Osteoblast (primary cell): ENCODE data around the gene TIPIN. TPM values are rescaled to one million over a fixed set of nuclear protein-coding genes. Genes with fewer than 3 reads are reported as not detected.

Source experiments
- DNase-seq: peaks from one replicate; pipeline ENCODE4 v3.0.0; 2011; ENCODE audit warnings: low spot score, mixed read lengths; ENCODE audit not compliant: insufficient read length; ENCODE audit errors: missing footprints
- H2AFZ ChIP-seq: 2 replicates; pipeline ENCODE4 v1.6.0; 2011; ENCODE audit warnings: mild to moderate bottlenecking, low read length
- H3K27ac ChIP-seq: 2 replicates; pipeline ENCODE4 v1.5.1; 2011; ENCODE audit warnings: mild to moderate bottlenecking, low read depth, low read length, moderate library complexity
- H3K27me3 ChIP-seq: 2 replicates; pipeline ENCODE4 v1.6.0; 2012; ENCODE audit warnings: mild to moderate bottlenecking, control low read depth, inconsistent platforms, low read length, moderate library complexity; ENCODE audit not compliant: insufficient read depth
- H3K36me3 ChIP-seq: 2 replicates; pipeline ENCODE4 v1.5.1; 2011; ENCODE audit warnings: mild to moderate bottlenecking, low read length, control low read depth, moderate library complexity; ENCODE audit not compliant: insufficient read depth
- H3K4me1 ChIP-seq: 2 replicates; pipeline ENCODE4 v1.5.1; 2011; ENCODE audit warnings: mild to moderate bottlenecking, low read length, control low read depth, moderate library complexity; ENCODE audit not compliant: insufficient read depth
- H3K4me2 ChIP-seq: 2 replicates; pipeline ENCODE4 v1.6.0; 2011; ENCODE audit warnings: mild to moderate bottlenecking, low read length; ENCODE audit not compliant: insufficient read depth
- H3K4me3 ChIP-seq: fragments of 200-600 bp; sonication (generic); 3 replicates; pipeline ENCODE4 v1.5.1; 2012; ENCODE audit warnings: mild to moderate bottlenecking, low read length, inconsistent platforms; ENCODE audit not compliant: insufficient read depth
- H3K79me2 ChIP-seq: 2 replicates; pipeline ENCODE4 v1.6.0; 2012; ENCODE audit warnings: mild to moderate bottlenecking, low read length, control low read depth, inconsistent platforms; ENCODE audit not compliant: insufficient read depth
- H3K9me3 ChIP-seq: 2 replicates; pipeline ENCODE4 v1.5.1; 2011; ENCODE audit warnings: low read depth, low read length, control low read depth
- H4K20me1 ChIP-seq: 2 replicates; pipeline ENCODE4 v1.6.0; 2012; ENCODE audit warnings: mild to moderate bottlenecking, low read length, control low read depth; ENCODE audit not compliant: insufficient read depth
- CTCF ChIP-seq: IDR thresholded peaks from 2 replicates; pipeline ENCODE4 v1.5.1; 2011; ENCODE audit warnings: mild to moderate bottlenecking, low read depth, low read length, moderate library complexity; ENCODE audit errors: extremely low read depth
- total RNA-seq: library from RNA; depleted of rRNA; stranded (reverse); fragments of >200 nt; gene quantifications from 2 replicates; pipeline ENCODE4 v1.2.3, GENCODE V29; 2012

The TIPIN gene
- total RNA-seq, 1 donor: 9.0 TPM

DNA sequence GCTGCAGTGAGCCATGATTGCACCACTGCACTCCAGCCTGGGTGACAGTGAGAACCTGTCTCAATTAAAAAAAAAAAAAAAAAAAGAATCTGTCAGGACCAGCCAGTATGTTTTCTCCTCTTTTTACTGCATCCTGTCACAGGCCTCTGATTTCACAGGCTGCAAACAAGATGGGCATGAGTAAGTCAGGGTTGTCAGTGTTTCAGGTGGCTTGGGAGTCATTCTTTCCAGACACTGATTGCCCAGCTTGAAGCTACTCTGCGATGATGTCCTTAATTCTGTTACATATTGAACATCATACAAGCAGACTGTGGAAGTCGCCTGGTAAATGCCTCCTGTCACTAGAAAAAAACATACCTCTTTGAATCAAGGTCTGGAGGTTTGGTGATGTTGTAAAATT lies 44.3 kb downstream of the TIPIN start:
- Histone ChIP-seq H3K27ac (no peak overlapping the region), H3K79me2 (no peaks in the 10 kb centered on the region), H3K4me1 (no peaks in the 10 kb centered on the region), H2AFZ (no peak overlapping the region), H3K4me3 (no peak overlapping the region), H3K27me3 (no peaks in the 10 kb centered on the region), H3K36me3 (peaks cover 25% of the 10 kb centered on the region), H3K4me2 (no peak overlapping the region), H3K9me3 (no peaks in the 10 kb centered on the region), H4K20me1 (no peaks in the 10 kb centered on the region)
- TF ChIP-seq CTCF: no peak
- DNase-seq: no peak

- H2AFZ ChIP-seq: no peak overlapping the region
- no peaks in the 10 kb centered on the region for H4K20me1 ChIP-seq
- no peaks in the 10 kb centered on the region for H3K9me3 ChIP-seq
- no peaks in the 10 kb centered on the region for H3K79me2 ChIP-seq
- DNase-seq: no peak
- H3K4me2 ChIP-seq: no peak overlapping the region
- TF ChIP-seq CTCF: no peak
- H3K4me1 ChIP-seq: no peaks in the 10 kb centered on the region
- H3K36me3 ChIP-seq: peaks cover 25% of the 10 kb centered on the region
- H3K27me3 ChIP-seq: no peaks in the 10 kb centered on the region
- H3K27ac ChIP-seq: no peak overlapping the region
- no peak overlapping the region for H3K4me3 ChIP-seq
Observed at GRCh38 chr15:66310786-66311185, 45.7 kb downstream of the TIPIN start.

DNA sequence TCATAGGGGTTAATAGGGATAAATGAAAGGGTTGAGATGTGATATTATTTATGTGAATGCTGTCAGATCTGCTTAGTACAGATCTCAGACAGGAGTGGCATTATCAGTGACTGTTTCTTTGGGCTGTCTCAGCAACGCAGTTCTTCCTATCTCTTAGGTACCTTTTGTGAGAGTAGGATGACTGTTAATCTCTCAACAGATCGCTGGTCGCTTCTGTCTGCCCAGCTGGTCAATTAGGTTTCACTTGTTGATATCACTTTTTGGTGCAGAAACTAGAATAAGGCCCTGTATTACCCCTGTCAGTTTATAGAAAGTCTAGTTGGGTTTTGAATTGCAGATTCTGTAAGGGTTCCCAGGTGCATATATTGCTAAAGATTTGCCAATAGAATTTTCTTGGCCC lies 46.7 kb downstream of the TIPIN start:
- no peak for DNase-seq
- H3K27ac ChIP-seq: no peak overlapping the region
- no peaks in the 10 kb centered on the region for H3K4me1 ChIP-seq
- no peaks in the 10 kb centered on the region for H3K27me3 ChIP-seq
- no peak overlapping the region for H2AFZ ChIP-seq
- H4K20me1 ChIP-seq: no peaks in the 10 kb centered on the region
- H3K36me3 ChIP-seq: peaks cover 20% of the 10 kb centered on the region
- H3K4me2 ChIP-seq: no peak overlapping the region
- H3K79me2 ChIP-seq: no peaks in the 10 kb centered on the region
- H3K9me3 ChIP-seq: no peaks in the 10 kb centered on the region
- no peak for TF ChIP-seq CTCF
- no peak overlapping the region for H3K4me3 ChIP-seq

- Histone ChIP-seq H3K4me2 (no peak overlapping the region), H3K36me3 (peaks cover 10% of the 10 kb centered on the region), H4K20me1 (no peaks in the 10 kb centered on the region), H3K27me3 (no peaks in the 10 kb centered on the region), H3K9me3 (no peaks in the 10 kb centered on the region), H3K4me1 (no peaks in the 10 kb centered on the region), H2AFZ (no peak overlapping the region), H3K4me3 (no peak overlapping the region), H3K27ac (no peak overlapping the region), H3K79me2 (no peaks in the 10 kb centered on the region)
- no peak for TF ChIP-seq CTCF
- no peak for DNase-seq
Observed at GRCh38 chr15:66308531-66308930, 48.0 kb downstream of the TIPIN start.
